Stimulated activated CD4-positive, alpha-beta T cell treated with anti-CD3 and anti-CD28 coated beads, Interleukin-1b, Interleukin-23, amount 100 ng/mL, for 1 hour (primary cell): ENCODE results near the gene LRRC8E.
"Not testable (repeated sequence)": the region's sequence is repeated elsewhere in the genome, so short reads cannot be mapped to it uniquely, and the experiment has no call there.

Experiments
- DNase-seq, 2 donors: peaks; one replicate each; pipeline ENCODE4 v3.0.0-alpha.2; 2020; ENCODE audit warnings: low read depth in 2 of 2

The LRRC8E gene

DNA sequence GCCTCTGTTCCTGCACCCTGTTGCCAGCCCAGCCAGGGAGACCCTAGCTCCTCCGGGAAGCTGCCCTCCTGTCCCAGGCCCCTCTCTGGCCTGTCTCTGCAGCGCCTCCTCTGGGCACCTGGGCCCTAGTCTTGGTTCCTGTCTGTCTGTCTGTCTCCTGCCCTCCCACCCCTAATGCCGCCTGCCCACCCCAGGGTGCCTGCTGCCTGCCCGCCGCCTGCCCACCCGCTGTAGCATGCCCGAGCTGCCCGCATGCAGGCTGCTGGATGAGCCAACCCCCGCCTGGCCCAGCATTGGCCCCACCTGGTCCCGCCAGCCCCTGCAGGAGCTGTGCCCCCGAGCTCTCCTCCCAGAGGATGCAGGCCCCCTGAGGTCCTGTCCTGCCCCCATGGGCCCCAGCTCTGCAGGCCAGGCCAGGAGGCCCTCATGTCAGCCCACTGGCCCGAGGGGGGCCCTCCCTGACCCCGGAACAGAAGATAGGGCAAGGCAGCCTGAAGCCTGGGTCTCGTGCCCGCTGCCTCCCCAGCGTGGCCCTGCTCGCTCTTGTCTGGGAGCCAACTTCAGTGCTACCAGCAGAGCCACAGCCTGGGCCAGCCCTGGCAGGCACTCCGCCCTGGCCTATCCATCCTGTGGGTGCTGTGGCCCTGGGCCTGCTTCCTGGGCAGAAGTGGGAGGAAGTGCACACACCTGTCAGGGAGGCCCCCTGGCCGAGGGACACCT lies 20.6 kb downstream of the LRRC8E start:
- DNase-seq, result no peak

DNA sequence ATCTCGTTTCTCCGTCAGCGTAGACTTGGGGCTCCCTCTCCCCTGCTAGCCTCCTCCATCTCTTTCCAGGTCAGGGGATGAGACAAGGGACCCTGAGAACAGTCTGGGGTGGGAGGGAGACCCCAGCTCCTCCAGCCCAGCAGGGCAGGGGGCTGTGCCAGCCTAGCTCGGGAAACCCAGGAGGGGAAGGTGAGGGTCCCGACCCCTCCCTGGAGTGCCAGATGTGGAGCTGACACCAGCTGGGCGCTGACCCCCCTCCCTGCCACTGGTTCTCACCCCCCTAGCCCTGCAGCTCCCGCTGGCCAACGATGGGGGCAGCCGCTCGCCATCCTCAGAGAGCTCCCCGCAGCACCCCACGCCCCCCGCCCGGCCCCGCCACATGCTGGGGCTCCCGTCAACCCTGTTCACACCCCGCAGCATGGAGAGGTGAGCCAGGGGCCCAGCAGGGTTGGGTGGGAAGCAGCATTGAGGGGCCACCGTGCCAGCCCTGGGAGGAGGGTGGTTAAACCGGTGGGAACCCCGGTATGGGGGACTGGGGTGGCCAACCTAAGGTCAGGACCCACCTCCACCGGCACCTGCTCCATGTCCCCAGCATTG lies 21.3 kb downstream of the LRRC8E start:
- DNase-seq, result no peak

DNA sequence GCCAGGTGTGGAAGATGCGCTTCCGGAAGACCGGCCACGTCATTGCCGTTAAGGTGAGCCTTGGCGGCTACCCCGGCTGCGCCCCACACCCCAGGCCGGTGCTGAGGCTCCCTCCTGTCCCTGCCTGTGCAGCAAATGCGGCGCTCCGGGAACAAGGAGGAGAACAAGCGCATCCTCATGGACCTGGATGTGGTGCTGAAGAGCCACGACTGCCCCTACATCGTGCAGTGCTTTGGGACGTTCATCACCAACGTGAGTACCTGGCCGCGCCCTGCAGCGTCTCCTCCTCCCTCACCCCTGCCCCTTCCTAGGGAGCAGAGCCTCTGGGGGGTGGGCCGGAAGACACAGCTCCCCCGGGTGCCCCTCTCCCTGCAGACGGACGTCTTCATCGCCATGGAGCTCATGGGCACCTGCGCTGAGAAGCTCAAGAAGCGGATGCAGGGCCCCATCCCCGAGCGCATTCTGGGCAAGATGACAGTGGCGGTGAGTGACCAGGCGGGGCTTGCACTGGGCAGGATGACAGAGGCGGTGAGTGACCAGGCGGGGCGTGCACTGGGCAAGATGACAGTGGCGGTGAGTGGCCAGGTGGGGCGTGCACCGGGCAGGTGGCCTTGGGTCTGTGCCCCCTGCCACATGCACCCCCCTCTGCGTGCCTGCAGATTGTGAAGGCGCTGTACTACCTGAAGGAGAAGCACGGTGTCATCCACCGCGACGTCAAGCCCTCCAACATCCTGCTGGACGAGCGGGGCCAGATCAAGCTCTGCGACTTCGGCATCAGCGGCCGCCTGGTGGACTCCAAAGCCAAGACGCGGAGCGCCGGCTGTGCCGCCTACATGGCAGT lies 22.2 kb downstream of the LRRC8E start:
- DNase-seq, result no peak

DNA sequence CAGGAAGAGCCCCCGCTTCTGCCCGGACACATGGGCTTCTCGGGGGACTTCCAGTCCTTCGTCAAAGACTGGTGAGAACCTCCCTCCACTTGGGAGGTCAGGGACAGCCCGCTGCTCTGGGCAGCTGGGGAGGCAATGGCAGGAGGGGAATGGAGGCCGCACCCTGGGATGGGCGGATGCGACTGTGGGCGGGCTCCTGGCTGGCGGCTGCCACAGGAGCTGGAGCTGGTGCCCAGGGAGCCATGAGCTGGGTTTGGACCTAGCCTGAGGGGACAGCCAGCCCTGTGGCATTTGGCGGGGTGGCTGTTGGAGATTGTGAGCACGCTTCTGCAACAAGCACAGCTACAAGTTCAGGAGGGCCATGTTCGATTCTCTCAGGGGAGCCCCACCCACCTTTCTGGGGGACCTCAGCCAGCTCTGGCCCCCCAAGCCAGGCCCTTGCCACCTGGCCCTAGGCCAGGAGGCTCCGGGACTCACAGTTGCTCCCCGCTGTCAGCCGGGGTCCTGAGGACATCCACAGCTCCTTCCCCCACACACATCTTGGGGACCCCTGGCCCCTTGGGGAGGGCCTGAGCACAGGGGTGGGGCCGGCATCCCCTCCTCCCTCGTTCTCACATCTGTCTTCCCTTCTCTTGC lies 23.3 kb downstream of the LRRC8E start:
- DNase-seq, result no peak

DNA sequence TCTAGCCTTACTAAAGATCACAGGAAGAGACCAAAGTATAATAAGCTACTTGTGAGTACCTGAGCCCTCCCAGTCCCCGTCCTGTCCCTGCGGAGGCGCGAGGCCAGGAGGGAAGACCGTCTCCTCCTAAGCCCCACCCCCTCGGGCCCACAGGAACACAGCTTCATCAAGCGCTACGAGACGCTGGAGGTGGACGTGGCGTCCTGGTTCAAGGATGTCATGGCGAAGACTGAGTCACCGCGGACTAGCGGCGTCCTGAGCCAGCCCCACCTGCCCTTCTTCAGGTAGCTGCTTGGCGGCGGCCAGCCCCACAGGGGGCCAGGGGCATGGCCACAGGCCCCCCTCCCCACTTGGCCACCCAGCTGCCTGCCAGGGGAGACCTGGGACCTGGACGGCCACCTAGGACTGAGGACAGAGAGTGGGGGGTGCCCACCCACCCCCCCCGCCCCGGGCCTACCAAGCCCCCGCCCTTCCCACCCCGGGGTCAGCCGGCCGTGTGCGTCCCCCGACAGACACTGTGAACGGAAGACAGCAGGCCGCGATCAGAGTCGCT lies 23.9 kb downstream of the LRRC8E start:
- DNase-seq, result no peak

DNA sequence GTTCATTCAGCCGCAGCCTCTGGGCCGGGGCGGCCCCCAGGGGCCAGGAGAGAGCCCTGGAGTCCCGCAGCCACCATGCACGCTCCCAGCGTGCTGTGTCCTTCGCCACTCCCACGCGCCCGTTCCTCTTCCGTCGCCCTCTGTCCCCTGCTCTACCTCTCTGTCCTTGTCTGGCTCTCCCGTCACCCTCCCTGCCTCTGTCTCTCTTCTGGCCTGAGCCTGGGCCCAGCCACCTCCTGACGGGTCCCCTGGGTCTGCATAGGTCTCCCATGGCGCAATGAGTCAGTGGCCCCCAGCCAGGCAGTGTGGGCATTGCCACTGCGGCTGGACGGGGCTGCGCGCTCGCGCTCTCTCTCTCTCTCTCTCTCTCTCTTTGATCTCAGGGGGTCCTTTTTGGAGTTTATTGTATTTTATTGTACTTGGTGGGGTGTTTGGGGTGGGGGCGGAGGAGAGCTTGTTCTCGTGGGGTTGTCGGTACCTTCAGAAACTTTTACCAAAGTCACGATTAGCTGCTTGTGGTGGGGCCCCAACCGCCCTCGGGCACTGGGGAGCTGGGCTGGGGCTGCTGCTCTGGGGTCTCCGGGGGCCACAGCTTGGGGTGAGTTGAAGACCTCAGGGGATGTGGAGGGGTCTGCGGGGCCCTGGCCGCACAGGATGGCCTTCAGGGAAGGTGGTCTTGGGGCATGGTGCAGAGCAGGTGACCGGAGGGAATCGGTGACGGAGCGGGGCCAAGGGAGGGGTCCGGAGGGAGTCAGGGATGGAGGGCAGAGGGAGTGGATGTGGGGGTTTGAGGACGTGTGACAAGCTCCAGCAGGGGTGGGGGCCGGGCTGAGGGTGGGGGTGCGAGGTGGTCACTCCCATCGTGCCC lies 24.6 kb downstream of the LRRC8E start:
- no peak for DNase-seq

DNA sequence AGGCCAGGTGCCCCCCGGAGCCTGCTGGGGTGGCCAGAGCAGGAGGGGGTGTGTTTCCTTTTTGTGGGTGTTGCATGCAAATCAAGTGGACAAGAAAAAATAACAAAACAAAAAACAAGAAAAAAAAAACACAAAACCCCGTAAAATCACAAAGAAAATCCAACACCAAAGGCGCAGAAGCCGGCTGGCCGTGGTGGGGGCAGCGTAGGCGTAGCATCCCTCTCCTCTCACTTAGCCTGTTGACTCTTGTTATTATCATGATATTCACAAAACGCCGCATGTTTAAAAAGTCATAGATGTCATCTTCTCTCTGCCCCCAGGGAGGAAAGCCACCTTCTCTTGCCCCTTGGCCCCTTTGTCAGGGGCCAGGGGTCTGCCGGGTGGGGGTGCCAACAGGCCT lies 25.3 kb downstream of the LRRC8E start:
- DNase-seq, result no peak

DNA sequence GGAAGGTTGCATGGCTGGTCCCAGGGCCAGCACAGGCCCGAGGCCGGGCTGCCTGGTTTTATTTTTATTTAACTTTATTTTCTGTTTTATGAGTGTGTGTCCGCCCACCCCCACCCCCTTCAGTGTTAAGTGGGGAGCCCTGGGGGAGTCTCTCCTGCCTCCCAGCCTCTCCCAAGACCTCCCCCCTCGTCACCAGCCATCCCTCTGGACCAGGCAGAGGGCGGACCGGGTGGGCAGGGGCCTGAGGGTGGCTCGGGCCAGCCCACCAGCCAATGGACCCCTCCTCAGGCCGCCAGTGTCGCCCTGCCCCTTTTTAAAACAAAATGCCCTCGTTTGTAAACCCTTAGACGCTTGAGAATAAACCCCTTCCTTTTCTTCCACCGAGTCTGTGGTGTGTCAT lies 25.8 kb downstream of the LRRC8E start:
- no peak for DNase-seq

DNA sequence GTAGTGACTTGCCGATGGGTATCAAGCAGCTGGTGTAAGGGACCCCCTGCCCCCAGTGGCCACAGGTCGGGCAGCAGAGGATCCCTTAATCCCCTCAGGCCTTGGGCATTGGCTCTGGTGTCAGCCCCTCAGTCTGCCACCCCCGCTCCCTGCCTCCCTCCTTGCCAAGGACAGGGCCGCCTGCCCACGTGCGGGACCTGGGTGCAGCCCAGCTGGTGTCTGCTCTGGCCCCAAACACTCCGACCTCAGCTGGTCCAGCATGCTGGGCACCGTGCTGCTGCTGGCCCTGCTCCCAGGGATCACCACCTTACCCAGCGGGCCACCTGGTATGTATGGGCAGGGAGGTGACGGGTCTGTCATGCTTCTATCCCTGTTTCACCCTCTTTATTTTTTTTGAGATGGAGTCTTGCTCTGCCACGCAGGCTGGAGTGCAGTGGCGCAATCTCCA lies 26.3 kb downstream of the LRRC8E start, which contains the start of gene TGFBR3L:
Gene TGFBR3L (plus strand): TSS at position 233 of the 448 bp plus-strand sequence.
- no peak for DNase-seq

DNA sequence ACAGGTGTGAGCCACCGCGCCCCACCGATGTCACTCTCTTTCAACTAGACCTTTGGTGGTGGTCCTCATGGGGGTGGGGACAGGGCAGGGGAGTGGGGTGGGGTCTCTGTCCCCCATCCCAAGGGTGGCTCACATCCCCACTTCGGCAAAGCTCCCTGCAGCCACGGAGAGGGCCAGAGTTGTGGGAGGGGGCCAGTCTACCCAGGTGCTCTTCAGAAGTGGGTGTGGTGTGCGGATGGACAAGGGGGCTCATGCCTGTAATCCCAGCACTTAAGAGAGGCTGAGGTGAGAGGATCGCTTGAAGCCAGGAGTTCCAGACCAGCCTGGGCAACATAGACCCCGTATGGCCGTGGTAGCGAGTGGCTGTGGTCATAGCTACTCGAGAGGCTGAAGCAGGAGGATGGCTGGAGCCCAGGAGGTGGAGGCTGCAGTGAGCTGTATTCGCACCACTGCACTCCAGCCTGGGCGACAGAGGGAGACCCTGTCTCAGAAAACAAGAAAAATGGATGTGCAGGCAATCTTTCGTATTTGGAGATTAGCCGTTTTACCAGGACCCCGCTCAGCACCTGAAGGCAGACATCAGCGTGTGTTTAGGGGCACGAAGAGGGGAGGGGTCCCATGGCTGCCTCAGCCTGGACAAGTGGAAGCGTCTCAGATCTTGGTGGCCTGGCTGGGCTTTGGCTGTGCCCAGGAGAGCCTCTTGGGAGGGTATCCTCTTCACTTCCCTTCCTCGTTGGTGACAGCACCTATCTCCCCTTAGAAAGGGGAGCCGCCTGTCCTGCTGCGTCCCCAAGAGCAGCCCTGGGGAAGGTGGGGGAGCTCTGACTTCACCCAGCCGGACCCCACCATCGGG lies 27.2 kb downstream of the LRRC8E start:
- no peak for DNase-seq

DNA sequence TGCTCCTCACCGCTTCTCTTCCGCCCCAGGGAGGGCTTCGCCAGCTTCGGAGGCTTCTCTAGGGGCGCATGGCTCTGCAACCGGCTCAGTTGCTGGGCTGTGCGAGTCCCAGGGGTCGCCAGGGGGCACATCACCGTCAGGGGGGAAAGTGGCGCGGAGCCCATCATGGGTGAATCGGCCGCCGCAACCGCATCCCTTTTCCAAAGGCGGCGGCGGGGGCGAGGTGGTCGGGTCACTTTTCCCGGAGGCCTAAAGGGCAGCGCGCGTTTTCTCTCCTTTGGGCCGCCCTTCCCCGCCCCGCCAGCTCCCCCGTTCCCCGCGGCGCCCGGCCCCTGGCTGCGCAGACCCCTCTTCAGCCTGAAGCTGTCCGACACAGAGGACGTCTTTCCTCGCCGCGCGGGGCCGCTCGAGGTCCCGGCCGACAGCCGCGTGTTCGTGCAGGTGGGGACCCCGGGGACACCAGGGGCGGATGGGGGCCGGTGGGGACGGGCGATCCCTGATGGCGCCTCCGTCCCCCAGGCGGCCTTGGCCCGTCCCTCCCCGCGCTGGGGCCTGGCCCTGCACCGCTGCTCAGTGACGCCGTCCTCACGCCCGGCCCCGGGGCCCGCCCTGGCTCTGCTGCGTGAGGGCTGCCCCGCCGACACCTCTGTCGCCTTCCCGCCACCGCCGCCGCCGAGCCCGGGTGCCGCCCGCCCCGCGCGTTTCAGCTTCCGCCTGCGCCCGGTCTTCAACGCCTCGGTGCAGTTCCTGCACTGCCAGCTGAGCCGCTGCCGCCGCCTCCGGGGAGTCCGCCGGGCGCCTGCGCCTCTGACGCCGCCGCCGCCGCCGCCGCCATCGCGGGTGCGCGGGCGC lies 28.0 kb downstream of the LRRC8E start:
- no peak for DNase-seq

DNA sequence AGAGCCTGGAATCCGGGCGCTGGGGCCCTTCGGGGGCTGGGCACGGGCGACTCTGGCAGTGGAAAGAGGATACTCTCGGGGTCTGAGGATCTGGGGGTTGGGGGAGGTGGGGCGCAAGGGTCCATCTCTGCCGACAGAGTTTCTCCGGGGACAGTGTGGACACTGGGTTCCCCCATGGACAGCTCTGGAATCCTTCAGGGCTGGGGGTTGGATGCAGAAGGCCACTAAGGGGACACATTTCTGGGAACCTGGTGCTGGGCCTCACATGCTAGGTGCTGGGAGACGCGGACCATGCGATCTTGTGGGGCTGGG lies 28.6 kb downstream of the LRRC8E start:
- DNase-seq, result no peak

DNA sequence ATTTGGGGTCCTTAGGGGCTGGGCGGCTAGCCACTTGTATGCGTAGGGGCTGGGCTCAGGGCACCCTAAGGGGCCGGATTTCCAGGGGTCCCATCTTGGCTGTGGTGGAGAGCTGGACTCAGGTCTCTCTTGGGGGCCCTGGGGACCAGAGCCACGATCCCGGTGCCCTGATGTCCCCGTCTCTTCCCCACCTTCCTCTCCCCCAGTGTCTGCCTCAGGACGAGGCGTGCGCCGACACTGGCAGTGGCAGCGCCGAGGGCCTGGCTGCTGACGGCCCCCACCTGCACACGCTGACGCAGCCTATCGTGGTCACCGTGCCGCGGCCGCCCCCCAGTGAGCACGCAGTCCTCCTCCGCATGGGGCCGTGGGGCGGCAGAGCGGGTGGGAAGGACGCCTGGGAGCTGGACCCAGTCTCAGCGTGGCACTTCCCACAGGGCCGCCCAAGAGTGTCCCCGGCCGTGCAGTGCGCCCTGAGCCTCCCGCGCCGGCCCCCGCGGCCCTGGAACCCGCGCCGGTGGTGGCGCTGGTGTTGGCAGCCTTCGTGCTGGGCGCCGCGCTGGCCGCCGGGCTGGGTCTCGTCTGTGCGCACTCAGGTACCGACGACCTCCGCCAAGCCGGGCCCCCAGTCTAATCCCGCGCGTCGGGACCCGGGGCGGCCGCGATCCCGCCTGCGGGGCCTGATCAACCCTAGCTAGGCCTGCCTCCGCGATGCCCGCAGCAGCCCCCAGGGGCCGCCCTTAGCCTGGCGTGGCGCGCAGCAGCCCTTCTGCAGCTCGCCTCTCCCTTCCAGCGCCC lies 29.2 kb downstream of the LRRC8E start:
- DNase-seq, result no peak

DNA sequence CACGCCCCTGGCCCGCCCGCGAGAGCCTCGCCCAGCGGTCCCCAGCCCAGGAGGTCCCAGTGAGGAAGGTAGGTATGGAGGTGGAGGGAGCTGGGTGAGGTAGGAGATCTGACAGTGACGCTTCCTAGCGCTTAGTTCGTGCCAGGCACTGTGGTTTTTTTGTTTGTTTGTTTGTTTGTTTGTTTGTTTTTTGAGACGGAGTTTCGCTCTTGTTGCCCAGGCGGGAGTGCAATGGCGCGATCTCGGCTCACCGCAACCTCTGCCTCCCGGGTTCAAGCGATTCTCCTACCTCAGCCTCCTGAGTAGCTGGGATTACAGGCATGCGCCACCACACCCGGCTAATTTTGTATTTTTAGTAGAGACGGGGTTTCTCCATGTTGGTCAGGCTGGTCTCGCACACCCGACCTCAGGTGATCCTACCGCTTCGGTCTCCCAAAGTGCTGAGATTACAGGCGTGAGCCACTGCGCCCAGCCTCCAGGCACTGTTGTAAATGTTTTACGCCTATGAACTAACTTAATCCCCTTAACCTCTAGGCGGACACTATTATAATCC lies 29.8 kb downstream of the LRRC8E start:
- not testable (repeated sequence) for DNase-seq

DNA sequence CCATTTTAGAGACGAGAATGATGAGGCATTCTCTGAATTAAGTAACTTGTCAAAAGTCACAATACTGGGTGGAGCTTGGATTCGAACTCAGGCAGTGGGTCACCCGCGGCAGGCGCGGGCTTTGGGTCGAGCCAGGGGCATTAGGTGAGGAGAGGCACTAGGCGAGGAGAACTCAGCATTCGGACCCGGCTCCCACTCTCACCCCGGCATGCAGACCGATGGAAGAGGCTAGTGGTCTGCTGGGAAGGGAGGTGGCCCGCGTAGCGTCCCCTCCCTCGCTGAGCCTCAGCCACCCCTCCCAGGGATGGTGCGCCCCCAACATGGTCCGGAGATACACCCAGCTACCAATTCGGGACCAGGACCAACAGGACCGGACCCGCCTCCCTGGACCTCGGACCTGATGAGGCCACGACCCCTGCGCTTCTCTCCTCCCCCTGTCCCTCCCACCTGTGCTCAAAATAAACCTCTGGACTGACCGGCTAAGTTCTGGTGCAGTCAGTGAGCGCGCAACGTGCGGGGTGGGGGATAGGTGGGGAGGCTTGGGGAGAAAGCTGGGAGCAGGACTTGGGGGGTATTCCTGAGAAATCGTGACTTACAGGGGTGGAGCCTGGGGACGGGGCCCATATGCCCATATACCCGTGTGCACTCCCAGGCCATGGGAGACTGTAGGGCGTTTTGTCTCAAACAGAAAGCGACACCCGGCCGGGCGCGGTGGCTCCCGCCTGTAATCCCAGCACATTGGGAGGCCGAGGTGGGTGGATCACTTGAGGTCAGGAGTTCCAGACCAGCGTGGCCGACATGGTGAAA lies 30.5 kb downstream of the LRRC8E start:
- DNase-seq, result no peak

DNA sequence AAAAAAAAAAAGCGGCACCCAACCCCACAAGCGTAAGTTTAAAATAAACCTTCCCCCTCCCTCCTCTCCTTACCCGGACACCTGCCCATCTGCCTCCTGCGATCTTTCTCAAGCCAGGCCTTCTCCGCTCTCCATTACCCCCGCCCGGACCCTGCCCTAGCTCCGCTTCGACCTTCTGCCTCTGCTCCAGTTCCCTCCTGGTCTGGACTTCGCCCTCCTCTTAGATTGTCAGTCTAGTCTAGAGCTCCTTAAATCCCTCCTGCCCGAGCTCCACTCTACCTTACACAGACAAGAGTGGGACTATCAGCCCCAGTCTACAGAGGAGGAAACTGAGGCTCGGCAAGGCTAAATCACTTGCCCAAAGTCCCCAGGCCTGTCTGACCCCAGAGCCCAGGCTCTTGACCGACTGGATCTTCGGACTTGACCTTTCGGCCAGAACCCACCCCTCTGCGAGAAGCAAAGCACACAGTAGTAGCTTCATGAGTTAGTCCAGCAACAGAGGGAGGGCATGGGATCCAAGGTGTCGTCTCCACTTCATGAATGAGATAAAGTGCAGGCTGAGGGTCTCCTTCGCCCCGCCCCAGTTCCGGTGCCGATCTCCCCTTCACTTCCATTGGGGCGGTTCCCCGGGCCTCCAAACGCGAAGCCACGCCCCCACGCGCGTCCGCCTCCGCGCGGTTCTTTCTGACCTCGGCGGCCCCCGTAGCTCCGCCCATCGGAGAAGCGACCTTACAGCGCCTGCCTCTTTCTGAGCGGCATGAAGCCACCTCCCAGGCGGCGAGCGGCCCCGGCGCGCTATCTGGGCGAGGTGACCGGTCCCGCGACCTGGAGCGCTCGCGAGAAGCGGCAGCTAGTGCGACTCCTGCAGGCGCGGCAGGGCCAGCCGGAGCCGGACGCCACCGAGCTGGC lies 31.6 kb downstream of the LRRC8E start, which contains the start of gene SNAPC2:
Gene SNAPC2 (plus strand): TSS at position 729 of the 909 bp plus-strand sequence. CDS start 29 bp downstream, at position 758.
- peak; percentile 90 to 93 for DNase-seq
